VCaP (cell line): ENCODE results near the gene SUPT6H.

Source experiments
- H3K27ac ChIP-seq: fragments of 450-650 bp; 2 replicates; pipeline ENCODE4 v1.5.1; 2017
- CTCF ChIP-seq: fragments of 450-650 bp; conservative IDR thresholded peaks from 2 replicates; pipeline ENCODE4 v1.5.1; 2017; ENCODE audit warnings: mild to moderate bottlenecking, moderate library complexity

Gene SUPT6H

GRCh38 chr17:28618464-28618863 is 43.5 kb upstream of the SUPT6H start:
- TF ChIP-seq CTCF = no peak
- no peak overlapping the region for H3K27ac ChIP-seq

- no peak overlapping the region for H3K27ac ChIP-seq
- TF ChIP-seq CTCF = no peak
Observed at GRCh38 chr17:28620010-28620409, 42.0 kb upstream of the SUPT6H start.

GRCh38 chr17:28622186-28622585 is 39.8 kb upstream of the SUPT6H start:
- no peak overlapping the region for H3K27ac ChIP-seq
- TF ChIP-seq CTCF = no peak

GRCh38 chr17:28623696-28624095 is 38.3 kb upstream of the SUPT6H start:
- H3K27ac ChIP-seq = no peak overlapping the region
- no peak for TF ChIP-seq CTCF

- no peak for TF ChIP-seq CTCF
- H3K27ac ChIP-seq = no peak overlapping the region
Observed at GRCh38 chr17:28624148-28624547, 37.9 kb upstream of the SUPT6H start.

- no peak for TF ChIP-seq CTCF
- no peak overlapping the region for H3K27ac ChIP-seq
Observed at GRCh38 chr17:28626818-28627217, 35.2 kb upstream of the SUPT6H start.

- H3K27ac ChIP-seq = no peak overlapping the region
- no peak for TF ChIP-seq CTCF
Observed at GRCh38 chr17:28634206-28634865, 27.7 kb upstream of the SUPT6H start.
